IgD-negative memory B cell (primary cell): ENCODE data around the gene SELE. TPM values are rescaled to one million over a fixed set of nuclear protein-coding genes. Genes with fewer than 3 reads are reported as not detected.
"Not testable (repeated sequence)": the region's sequence is repeated elsewhere in the genome, so short reads cannot be mapped to it uniquely, and the experiment has no call there.

Source experiments
- H3K27ac Mint-ChIP-seq, 3 donors: one replicate each; pipeline ENCODE4 v1.8.0; 2020 to 2022; ENCODE audit warnings: mild to moderate bottlenecking in 3 of 3, mixed read lengths in 3 of 3, moderate library complexity in 1 of 3
- H3K27me3 Mint-ChIP-seq: one replicate; pipeline ENCODE4 v1.8.0; 2021; ENCODE audit warnings: mixed read lengths
- H3K36me3 Mint-ChIP-seq: one replicate; pipeline ENCODE4 v1.8.0; 2020; ENCODE audit warnings: mild to moderate bottlenecking, mixed read lengths
- H3K4me1 Mint-ChIP-seq, 3 donors: one replicate each; pipeline ENCODE4 v1.8.0; 2020 to 2022; ENCODE audit warnings: mixed read lengths in 3 of 3, mild to moderate bottlenecking in 1 of 3
- H3K4me3 Mint-ChIP-seq, 4 donors: one replicate each; pipeline ENCODE4 v1.8.0; 2020 to 2022; ENCODE audit warnings: mild to moderate bottlenecking in 4 of 4, mixed read lengths in 4 of 4, moderate library complexity in 3 of 4
- H3K9me3 Mint-ChIP-seq, 3 donors: one replicate each; pipeline ENCODE4 v1.8.0; 2020 to 2021; ENCODE audit warnings: mixed read lengths in 3 of 3, mild to moderate bottlenecking in 1 of 3
- polyA plus RNA-seq: library from polyadenylated mRNA; unstranded; fragments of 300-500 nt; fragmentation: Illumina TruSeq; gene quantifications from one replicate; pipeline ENCODE4 v1.2.3, GENCODE V29; 2021

The SELE gene
- polyA plus RNA-seq, 1 donor from 2014 or later = not detected

DNA sequence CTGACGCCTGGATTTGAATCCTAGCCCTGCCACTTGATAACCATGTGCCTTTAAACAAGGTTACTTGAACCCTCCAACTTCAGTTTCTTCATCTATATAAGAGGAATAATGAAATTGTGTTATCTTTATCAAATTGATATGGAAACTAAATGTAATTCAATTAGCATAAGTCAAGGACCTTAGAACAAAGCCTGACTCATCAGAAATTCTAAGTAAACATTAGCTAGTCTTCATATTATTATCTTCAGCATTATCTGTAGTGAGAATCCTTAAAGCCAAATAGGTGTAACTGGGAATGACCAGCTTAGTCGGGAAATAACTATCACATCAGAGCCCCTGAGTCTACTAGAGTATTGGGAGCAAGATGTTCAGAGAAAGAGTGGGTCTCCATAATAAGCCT is 29.1 kb downstream of the SELE start:
- peak overlapping the region; percentile 48 to 96 (median 92) for H3K4me3 Mint-ChIP-seq
- no peaks in the 10 kb centered on the region for H3K27me3 Mint-ChIP-seq

DNA sequence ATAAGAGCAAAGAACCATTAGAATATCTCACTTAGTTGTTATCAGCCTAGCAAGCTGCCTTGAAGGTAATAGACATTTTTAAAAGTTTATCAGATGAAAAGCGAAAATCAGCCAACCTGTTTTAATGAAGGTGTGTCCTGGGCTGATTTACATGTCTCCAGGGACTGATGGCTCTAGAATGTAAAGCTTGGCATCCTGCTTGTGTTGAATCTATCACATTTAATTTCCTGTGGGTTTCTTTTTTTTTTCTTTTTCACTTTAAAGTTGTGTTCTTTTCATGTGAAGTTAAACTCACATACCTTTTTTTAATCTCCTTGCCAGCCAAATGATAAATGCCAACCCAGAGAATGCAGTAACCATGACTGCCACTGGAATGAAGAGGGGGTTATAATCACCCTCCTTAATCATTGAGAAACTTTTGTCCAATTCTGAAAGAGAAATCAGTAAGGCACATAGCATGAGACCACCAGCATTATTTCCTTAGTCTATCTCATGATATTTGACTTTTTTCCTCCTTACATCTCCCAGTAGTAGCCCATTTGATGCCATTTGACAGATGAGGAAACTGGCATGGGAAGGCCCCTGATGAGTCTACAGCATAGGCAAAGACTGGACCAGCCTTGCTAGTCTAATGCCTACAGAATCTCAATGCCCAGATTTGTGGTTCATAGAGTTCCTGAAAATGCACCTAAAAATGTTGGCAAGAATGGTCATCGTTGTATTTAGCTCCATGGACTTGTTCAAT is 32.4 kb downstream of the SELE start:
- no peaks in the 10 kb centered on the region for H3K27me3 Mint-ChIP-seq
- peak overlapping the region; percentile 65 to 96 (median 88) for H3K4me3 Mint-ChIP-seq
- H3K9me3 Mint-ChIP-seq = no peaks in the 10 kb centered on the region
- H3K36me3 Mint-ChIP-seq = peaks cover 46% of the 10 kb centered on the region
- peaks cover 82 to 87% (median 86%) of the 10 kb centered on the region in 3 donors for H3K4me1 Mint-ChIP-seq
- H3K27ac Mint-ChIP-seq = peak overlapping the region; percentile 65 to 94 (median 82)

More for the DNA sequence above, 29.1 kb downstream of the SELE start:
- Mint-ChIP-seq H3K36me3 (peaks cover 41% of the 10 kb centered on the region), H3K9me3 (no peaks in the 10 kb centered on the region), H3K4me1 (peaks cover 67 to 75% (median 74%) of the 10 kb centered on the region in 3 donors), H3K27ac (peak overlapping the region; percentile 40 to 89 (median 43))

DNA sequence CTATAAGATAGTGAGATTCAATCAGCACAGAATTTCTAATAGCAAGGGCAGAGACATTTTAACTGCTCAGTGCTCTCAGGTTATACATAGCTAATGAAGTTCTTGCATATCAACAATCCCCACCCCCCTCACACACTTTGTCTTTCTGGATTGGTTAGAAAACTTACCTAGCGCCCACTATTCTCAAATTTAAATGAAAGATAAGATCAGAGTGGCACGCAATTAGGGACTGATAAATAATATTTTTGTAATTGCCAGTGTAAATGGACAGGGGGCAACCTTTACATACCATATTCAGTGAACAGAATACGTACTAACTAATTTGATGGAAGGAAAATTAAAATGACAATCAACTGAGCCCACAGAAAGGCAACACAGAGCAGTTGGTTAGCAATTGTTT is 34.2 kb downstream of the SELE start:
- Mint-ChIP-seq H3K4me1 (peaks cover 82 to 87% (median 87%) of the 10 kb centered on the region in 3 donors), H3K36me3 (peaks cover 38% of the 10 kb centered on the region), H3K4me3 (peak overlapping the region in 3 of 4 donors; percentile 59 to 71 (median 63)), H3K27me3 (no peaks in the 10 kb centered on the region), H3K9me3 (no peaks in the 10 kb centered on the region), H3K27ac (peak overlapping the region; percentile 73 to 92 (median 83))

DNA sequence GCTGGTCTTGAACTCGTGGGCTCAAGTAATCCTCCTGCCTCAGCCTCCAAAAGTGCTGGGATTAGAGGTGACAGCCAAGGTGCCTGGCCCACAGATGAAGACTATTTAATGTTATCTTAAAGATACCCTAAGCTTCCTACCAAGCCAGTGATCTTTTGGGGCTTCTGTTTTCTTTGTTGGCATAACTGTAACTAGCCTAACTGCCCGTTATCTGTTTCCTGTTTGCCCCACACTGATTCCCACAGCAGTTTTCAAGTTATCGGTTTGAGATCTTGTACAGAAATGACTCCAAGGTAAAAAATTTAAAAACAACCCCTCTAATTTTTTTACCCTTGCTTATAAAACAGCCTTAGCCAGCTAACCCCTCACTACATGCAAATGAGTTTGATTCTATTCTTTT is 34.9 kb downstream of the SELE start:
- peak overlapping the region; percentile 83 to 92 (median 83) for H3K27ac Mint-ChIP-seq
- peaks cover 85 to 88% (median 88%) of the 10 kb centered on the region in 3 donors for H3K4me1 Mint-ChIP-seq
- H3K36me3 Mint-ChIP-seq = peaks cover 38% of the 10 kb centered on the region

DNA sequence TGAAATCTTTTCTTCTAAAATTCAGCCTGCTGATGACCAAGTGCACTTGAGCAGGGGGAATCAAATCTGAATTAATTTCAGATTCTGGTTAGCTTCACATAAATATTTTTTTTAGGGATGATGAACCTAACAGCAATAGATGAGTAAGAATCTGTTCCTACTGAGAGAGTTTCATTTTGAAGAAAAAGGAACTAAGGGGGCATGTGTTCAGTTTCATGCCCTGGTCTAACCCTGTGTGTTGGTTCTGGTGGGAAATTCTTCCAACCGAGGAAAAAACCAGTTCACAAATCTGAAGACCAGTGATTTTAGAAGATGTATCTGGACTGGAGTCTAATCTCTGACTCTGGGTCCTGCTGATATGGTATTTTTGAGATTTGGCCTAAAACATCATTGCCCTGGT is 36.1 kb downstream of the SELE start:
- peaks cover 81 to 88% (median 87%) of the 10 kb centered on the region in 3 donors for H3K4me1 Mint-ChIP-seq

More for the DNA sequence above, 34.9 kb downstream of the SELE start:
- Mint-ChIP-seq H3K27me3 (no peaks in the 10 kb centered on the region), H3K4me3 (peak overlapping the region in 3 of 4 donors; percentile 54 to 71 (median 63)), H3K9me3 (no peaks in the 10 kb centered on the region)

DNA sequence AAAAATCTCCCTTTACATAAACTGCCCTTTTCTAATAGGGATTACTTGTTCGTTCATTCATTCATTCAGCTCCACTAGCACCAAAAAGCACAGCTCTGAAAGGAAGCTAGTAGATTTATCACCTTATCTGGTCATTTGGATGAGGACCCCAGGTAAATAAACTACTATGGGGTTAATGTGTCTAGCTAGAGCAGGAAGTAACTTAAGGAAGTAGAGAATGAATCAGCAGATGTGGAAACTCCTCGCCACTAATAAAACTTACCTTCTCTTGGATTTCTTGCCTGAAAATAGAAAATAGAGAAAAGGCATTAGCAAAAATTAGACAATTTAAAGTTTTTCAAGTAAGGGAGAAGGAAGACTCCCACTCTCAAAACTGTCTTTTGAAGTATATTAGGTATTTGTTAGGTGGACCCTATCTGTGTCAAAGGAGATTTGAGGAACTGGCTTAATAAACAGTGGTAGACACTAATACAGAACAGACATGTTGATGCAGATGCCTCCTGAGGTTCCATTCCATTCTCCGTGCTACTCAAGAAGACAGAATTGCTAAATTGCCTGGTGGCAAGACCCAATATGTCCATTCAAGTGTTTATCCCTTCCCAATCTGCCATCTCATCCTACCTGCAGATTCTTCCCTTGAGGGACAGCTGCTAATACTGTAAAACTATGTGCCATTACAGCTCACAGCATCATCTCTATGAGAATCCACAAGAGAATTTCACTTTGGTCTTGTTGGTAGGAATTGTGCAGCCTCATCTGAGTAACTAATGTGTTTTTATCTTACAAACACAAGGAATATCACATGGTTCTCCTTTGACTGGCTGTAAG is 37.4 kb downstream of the SELE start:
- Mint-ChIP-seq H3K27me3 (no peaks in the 10 kb centered on the region), H3K36me3 (peaks cover 27% of the 10 kb centered on the region), H3K4me1 (peaks cover 74 to 86% (median 84%) of the 10 kb centered on the region in 3 donors), H3K27ac (peak overlapping the region; percentile 69 to 92 (median 90)), H3K9me3 (no peaks in the 10 kb centered on the region), H3K4me3 (peak overlapping the region; percentile 41 to 86 (median 70))

More for the DNA sequence above, 36.1 kb downstream of the SELE start:
- peak overlapping the region; percentile 82 to 92 (median 83) for H3K27ac Mint-ChIP-seq
- H3K36me3 Mint-ChIP-seq = peaks cover 30% of the 10 kb centered on the region
- H3K4me3 Mint-ChIP-seq = peak overlapping the region in 3 of 4 donors; percentile 54 to 73 (median 70)
- no peaks in the 10 kb centered on the region for H3K9me3 Mint-ChIP-seq
- no peaks in the 10 kb centered on the region for H3K27me3 Mint-ChIP-seq

DNA sequence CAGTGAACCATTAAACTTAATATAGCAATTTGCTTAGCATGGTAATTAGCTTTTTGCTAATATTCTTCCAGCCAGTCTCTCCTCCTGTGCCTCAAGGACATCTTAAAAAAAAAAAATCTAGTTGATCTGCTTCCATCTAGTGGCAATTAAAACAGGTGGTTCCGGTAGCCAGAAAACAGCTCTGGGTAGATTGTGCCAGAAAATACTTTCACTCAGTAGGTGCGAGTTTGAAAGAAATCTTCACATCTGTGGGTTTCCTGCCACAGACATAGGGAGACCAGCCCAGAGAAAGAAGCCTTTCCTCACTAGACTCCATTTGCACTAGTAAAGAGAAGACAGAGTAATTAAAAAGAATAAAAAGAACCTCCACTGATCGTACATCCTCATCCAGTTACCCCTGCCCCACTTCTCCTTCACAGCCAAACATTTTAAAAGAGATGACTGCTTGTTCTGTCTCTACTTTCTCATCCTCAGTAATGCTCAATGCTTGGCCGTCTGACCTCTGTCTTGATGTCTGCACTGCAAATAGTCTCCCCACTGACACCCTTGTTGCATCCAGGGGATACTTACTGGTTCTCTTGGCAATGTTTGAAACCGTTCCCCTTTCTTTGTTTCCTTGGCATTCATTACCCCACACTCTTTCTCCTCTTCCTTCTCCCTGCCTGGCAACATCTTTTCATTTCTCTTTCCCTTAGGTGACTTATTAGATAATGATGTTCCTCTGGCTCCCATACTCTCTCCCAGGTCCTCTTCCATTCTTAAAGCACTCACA is 39.4 kb downstream of the SELE start:
- H3K27me3 Mint-ChIP-seq = no peaks in the 10 kb centered on the region
- H3K9me3 Mint-ChIP-seq = no peaks in the 10 kb centered on the region
- H3K27ac Mint-ChIP-seq = peak overlapping the region; percentile 41 to 98 (median 87)
- H3K36me3 Mint-ChIP-seq = peaks cover 20% of the 10 kb centered on the region
- peaks cover 73 to 89% (median 88%) of the 10 kb centered on the region in 3 donors for H3K4me1 Mint-ChIP-seq
- peak overlapping the region; percentile 8 to 78 (median 40) for H3K4me3 Mint-ChIP-seq

DNA sequence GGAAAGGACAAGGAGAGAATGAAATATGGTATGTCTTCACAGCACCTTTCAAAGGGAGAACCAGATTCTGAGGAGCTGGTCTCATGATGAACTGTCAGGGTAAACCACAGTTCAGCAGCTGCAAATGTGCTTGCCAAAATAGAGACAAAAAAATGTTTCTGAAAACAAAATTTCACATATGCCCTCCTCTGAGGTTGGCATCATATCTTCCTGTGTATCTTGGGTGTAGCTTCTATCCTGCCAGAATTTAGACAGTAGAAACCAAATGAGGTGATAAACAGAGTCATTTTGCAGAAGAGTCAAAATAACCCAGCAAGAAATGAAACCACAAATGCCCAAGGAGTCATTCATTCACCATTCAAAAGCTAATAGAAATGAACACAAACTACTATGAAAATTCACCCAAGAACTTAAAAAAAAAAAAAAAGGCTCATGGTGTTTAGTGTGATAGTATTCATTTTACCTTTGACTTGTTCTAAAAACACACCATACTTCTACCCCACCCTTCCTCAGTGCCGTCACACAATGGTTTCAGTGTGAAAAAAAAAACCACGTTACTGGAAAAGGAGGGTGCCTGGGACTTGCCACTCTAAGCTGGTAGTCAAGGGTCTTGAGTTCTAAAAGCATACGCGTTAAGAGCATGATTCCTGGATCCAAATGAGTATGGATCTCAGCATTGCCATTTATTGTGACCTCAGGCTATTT is 41.0 kb downstream of the SELE start:
- H3K27ac Mint-ChIP-seq = peak overlapping the region; percentile 41 to 98 (median 87)
- H3K9me3 Mint-ChIP-seq = no peaks in the 10 kb centered on the region
- H3K4me3 Mint-ChIP-seq = peak overlapping the region; percentile 22 to 78 (median 50)

DNA sequence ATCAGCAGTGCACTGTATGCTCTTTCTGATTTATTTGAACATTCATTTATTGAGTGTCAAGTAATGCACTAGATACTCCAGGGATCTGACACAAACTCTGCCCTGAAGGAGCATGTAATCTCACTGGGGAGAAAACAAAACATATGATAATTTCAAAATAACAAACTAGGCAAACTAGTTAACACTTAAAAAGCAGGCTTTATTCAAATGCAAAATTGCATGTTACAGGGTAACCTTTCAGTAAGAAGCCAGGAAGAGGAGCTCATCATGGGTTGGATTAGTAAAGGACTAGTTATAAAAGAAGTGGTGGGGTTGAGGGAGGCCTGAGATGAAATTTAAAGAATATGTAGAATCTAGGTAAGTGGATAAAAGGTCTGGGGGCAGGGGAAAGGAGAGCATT is 43.4 kb downstream of the SELE start:
- H3K27ac Mint-ChIP-seq = peak overlapping the region; percentile 84 to 98 (median 85)
- H3K36me3 Mint-ChIP-seq = peaks cover 3% of the 10 kb centered on the region
- H3K27me3 Mint-ChIP-seq = no peaks in the 10 kb centered on the region
- H3K4me3 Mint-ChIP-seq = peak overlapping the region in 3 of 4 donors; percentile 52 to 78 (median 53)
- no peaks in the 10 kb centered on the region for H3K9me3 Mint-ChIP-seq
- peaks cover 50 to 67% (median 62%) of the 10 kb centered on the region in 3 donors for H3K4me1 Mint-ChIP-seq

More for the DNA sequence above, 41.0 kb downstream of the SELE start:
- Mint-ChIP-seq H3K27me3 (no peaks in the 10 kb centered on the region), H3K36me3 (peaks cover 9% of the 10 kb centered on the region), H3K4me1 (peaks cover 68 to 86% (median 79%) of the 10 kb centered on the region in 3 donors)

DNA sequence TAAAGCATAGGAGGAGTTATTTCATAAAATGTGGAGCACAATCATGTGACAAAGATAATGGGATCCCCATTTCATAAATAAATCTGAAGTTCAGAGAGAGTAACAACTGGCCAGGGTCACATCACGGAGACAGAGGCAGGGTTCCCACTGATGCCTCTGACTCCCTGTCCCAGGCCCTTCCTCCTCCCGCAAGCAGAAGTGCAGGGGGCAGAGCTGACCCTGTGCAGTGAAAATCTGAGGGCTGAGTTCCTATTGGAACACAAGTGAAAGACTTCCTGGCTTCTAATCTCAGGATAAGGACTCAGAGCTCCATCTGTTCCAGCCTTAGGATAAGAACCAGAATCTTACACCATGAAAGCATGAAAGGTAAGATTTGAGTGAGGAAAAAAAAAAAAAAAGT is 44.5 kb downstream of the SELE start:
- Mint-ChIP-seq H3K27me3 (no peaks in the 10 kb centered on the region), H3K27ac (peak overlapping the region; percentile 84 to 98 (median 85)), H3K4me3 (peak overlapping the region in 2 of 4 donors; percentile 34 to 61), H3K9me3 (no peaks in the 10 kb centered on the region), H3K36me3 (peaks cover 3% of the 10 kb centered on the region), H3K4me1 (peaks cover 39 to 56% (median 51%) of the 10 kb centered on the region in 3 donors)

DNA sequence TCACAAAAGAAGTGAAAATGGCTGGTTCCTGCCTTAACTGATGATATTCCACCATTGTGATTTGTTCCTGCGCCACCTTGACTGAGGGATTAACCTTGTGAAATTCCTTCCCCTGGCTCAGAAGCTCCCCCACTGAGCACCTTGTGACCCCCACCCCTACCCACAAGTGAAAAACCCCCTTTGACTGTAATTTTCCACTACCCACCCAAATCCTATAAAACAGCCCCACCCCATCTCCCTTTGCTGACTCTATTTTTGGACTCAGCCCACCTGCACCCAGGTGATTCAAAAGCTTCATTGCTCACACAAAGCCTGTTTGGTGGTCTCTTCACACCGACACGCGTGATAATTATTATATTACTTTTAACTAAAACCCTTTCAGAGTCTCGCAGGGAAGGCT is 45.5 kb downstream of the SELE start:
- H3K4me1 Mint-ChIP-seq = peaks cover 29 to 46% (median 41%) of the 10 kb centered on the region in 3 donors
- H3K36me3 Mint-ChIP-seq, H3K27me3 Mint-ChIP-seq, H3K4me3 Mint-ChIP-seq, H3K9me3 Mint-ChIP-seq: not testable (repeated sequence)
- H3K27ac Mint-ChIP-seq = peak overlapping the region in 2 of 3 donors; percentile 21 to 80

DNA sequence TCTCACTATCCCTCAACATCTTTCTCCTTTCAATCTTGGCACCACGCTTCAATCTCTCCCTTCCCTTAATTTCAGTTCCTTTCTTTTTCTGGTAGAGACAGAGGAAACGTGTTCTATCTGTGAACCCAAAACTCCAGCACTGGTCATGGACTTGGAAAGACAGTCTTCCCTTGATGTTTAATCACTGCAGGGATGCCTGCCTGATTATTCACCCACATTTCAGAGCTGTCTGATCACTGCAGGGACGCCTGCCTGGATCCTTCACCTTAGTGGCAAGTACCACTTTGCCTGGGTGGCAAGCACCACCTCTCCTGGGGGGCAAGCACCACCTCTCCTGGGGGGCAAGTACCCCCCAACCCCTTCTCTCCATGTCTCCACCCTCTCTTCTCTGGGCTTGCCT is 50.2 kb downstream of the SELE start:
- peak overlapping the region in 1 of 4 donors; percentile 63 for H3K4me3 Mint-ChIP-seq
- no peaks in the 10 kb centered on the region for H3K27me3 Mint-ChIP-seq
- H3K9me3 Mint-ChIP-seq = no peaks in the 10 kb centered on the region
- H3K4me1 Mint-ChIP-seq = peaks cover 27 to 37% (median 34%) of the 10 kb centered on the region in 3 donors
- no peak overlapping the region for H3K27ac Mint-ChIP-seq
- H3K36me3 Mint-ChIP-seq = no peaks in the 10 kb centered on the region

DNA sequence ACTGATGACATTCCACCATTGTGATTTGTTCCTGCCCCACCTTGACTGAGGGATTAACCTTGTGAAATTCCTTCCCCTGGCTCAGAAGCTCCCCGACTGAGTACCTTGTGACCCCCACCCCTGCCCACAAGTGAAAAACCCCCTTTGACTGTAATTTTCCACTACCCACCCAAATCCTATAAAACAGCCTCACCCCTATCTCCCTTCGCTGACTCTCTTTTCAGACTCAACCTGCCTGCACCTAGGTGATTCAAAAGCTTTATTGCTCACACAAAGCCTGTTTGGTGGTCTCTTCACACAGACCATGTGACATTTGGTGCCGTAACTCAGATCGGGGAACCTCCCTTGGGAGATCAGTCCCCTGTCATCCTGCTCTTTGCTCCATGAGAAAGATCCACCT is 50.7 kb downstream of the SELE start:
- not testable (repeated sequence) for H3K36me3 Mint-ChIP-seq, H3K27me3 Mint-ChIP-seq, H3K27ac Mint-ChIP-seq, H3K9me3 Mint-ChIP-seq
- H3K4me1 Mint-ChIP-seq = peaks cover 27 to 34% (median 34%) of the 10 kb centered on the region in 3 donors
- peak overlapping the region in 1 of 4 donors; percentile 63 for H3K4me3 Mint-ChIP-seq

DNA sequence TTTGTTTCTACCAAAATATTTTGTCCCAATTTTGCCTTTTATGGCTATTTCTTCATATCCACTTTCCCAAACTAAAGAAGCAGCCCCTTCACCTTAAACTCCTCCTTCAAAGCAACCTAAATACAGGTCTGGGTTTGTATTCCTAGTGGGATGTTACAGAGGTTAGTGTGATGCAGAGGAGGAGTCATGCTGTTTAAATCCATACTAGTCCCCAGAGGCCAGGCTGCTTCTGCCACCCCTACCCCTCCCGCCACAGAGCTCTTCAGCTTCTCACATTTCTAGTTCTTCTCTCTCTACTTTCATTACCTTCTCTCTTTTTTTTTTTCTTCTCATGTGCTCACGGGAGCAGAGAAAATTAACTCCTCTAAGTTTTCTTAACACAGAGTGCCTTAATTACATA is 51.8 kb downstream of the SELE start:
- no peaks in the 10 kb centered on the region for H3K9me3 Mint-ChIP-seq
- peaks cover 35 to 42% (median 39%) of the 10 kb centered on the region in 3 donors for H3K4me1 Mint-ChIP-seq
- no peaks in the 10 kb centered on the region for H3K27me3 Mint-ChIP-seq
- H3K36me3 Mint-ChIP-seq = no peaks in the 10 kb centered on the region
- peak overlapping the region; percentile 60 to 90 (median 82) for H3K4me3 Mint-ChIP-seq
- peak overlapping the region in 2 of 3 donors; percentile 91 to 95 for H3K27ac Mint-ChIP-seq
